SK-N-MC (cell line): ENCODE measurements around the gene PYY.
"Not testable (repeated sequence)": the region's sequence is repeated elsewhere in the genome, so short reads cannot be mapped to it uniquely, and the experiment has no call there.

Experiments used
- DNase-seq: peaks from one replicate; pipeline ENCODE4 v3.0.0-alpha.2; 2011; ENCODE audit warnings: low read depth, low spot score
- H3K27ac ChIP-seq: fragments of 200-600 bp; sonication (generic); 2 replicates; pipeline ENCODE4 v1.5.1; 2016; ENCODE audit warnings: mixed run types
- H3K36me3 ChIP-seq: fragments of 200-600 bp; sonication (generic); 2 replicates; pipeline ENCODE4 v1.6.1; 2017; ENCODE audit warnings: antibody characterized with exemption, low read length, mixed read lengths; ENCODE audit not compliant: insufficient read depth
- H3K4me3 ChIP-seq: fragments of 200-600 bp; sonication (generic); 2 replicates; pipeline ENCODE4 v1.5.1; 2016
- H3K9ac ChIP-seq: fragments of 200-600 bp; sonication (generic); 2 replicates; pipeline ENCODE4 v1.8.0; 2017; ENCODE audit warnings: mixed run types, mixed read lengths; ENCODE audit not compliant: insufficient read length
- H3K9me3 ChIP-seq: fragments of 200-600 bp; sonication (generic); 2 replicates; pipeline ENCODE4 v1.6.1; 2017; ENCODE audit warnings: low read depth, mild to moderate bottlenecking, antibody characterized with exemption, low read length, moderate library complexity, mixed read lengths
- EZH2 ChIP-seq: fragments of 200-600 bp; sonication (generic); IDR thresholded peaks from one replicate; pipeline ENCODE4 v1.6.1; 2017; ENCODE audit warnings: antibody characterized with exemption
- FOXP2 ChIP-seq: optimal IDR thresholded peaks from 2 replicates; pipeline ENCODE3; 2011; ENCODE audit warnings: mild to moderate bottlenecking, moderate library complexity; ENCODE audit not compliant: insufficient read depth; ENCODE audit errors: extremely low read length, control extremely low read depth
- POLR2AphosphoS5 ChIP-seq: IDR thresholded peaks from 2 replicates; pipeline ENCODE4 v1.6.1; 2012; ENCODE audit warnings: mild to moderate bottlenecking, low read depth, low read length, borderline replicate concordance

PYY gene

GRCh38 chr17:43938838-43939182, 14.9 kb downstream of the PYY start:
- no peak overlapping the region for H3K4me3 ChIP-seq
- H3K27ac ChIP-seq: no peak overlapping the region
- no peak overlapping the region for H3K9ac ChIP-seq
- TF ChIP-seq EZH2 (no peak), POLR2AphosphoS5 (no peak), FOXP2 (no peak)
- no peaks in the 10 kb centered on the region for H3K36me3 ChIP-seq
- no peak for DNase-seq
- no peaks in the 10 kb centered on the region for H3K9me3 ChIP-seq

DNA sequence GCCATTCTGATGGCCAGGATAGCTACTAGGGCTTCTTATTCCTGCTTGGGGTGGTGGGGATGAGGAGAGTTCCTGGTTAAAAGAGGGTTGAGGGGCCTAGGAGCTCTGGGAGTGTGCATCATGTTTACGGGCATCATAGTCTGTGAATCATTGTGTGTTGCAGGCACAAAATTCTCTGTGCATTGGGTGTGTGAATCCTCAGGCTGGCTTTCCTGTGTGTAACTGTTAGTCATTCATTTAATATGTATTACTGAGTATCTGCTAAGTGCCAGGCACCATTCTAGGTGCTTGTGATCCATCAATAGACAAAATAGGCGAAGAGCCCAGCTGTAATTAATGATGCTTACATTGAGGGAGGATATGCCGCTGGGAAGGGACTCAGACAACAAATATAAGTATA, 17.3 kb downstream of the PYY start:
- TF ChIP-seq POLR2AphosphoS5 (no peak), FOXP2 (no peak)
- Histone ChIP-seq H3K27ac (no peak overlapping the region), H3K36me3 (no peaks in the 10 kb centered on the region), H3K4me3 (no peak overlapping the region), H3K9me3 (no peaks in the 10 kb centered on the region), H3K9ac (no peak overlapping the region)
- no peak for DNase-seq

- no peaks in the 10 kb centered on the region for H3K9me3 ChIP-seq
- H3K27ac ChIP-seq: no peak overlapping the region
- H3K4me3 ChIP-seq: no peak overlapping the region
- TF ChIP-seq POLR2AphosphoS5 (no peak), FOXP2 (no peak), EZH2 (no peak)
- DNase-seq: no peak
- H3K36me3 ChIP-seq: no peaks in the 10 kb centered on the region
- no peak overlapping the region for H3K9ac ChIP-seq
Observed at GRCh38 chr17:43935926-43936261, 17.8 kb downstream of the PYY start.

- TF ChIP-seq EZH2 (no peak), POLR2AphosphoS5 (no peak), FOXP2 (no peak)
- Histone ChIP-seq H3K27ac (no peak overlapping the region), H3K36me3 (no peaks in the 10 kb centered on the region), H3K4me3 (no peak overlapping the region), H3K9me3 (no peaks in the 10 kb centered on the region), H3K9ac (no peak overlapping the region)
- DNase-seq: no peak
Observed at GRCh38 chr17:43935204-43935925, 18.4 kb downstream of the PYY start.

DNA sequence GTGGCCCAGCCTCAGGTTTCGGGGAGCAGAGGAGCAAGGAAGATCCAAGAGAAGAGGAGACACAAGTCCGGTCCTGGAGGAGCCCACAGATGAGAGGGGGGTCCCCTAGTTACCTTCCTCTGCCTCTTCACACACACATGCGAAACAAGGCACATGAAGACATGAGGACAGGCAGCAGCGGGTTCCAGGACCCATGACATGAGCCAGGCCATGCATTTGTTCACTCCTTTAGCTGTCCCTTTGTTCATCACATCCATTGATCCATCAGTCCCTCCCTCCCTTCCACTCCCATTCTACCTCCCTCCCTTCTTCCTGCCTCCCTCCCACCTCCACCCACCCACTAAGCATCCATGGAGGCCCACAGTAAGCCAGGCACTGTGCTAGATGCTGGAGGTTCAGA, 20.8 kb downstream of the PYY start:
- Histone ChIP-seq H3K4me3 (no peak overlapping the region), H3K9me3 (no peaks in the 10 kb centered on the region), H3K36me3 (no peaks in the 10 kb centered on the region), H3K27ac (no peak overlapping the region), H3K9ac (no peak overlapping the region)
- DNase-seq: no peak
- no peak for TF ChIP-seq POLR2AphosphoS5
- no peak for TF ChIP-seq FOXP2
- no peak for TF ChIP-seq EZH2

GRCh38 chr17:43932357-43932756, 21.4 kb downstream of the PYY start:
- H3K36me3 ChIP-seq: no peaks in the 10 kb centered on the region
- no peak overlapping the region for H3K27ac ChIP-seq
- H3K9ac ChIP-seq: no peak overlapping the region
- no peak overlapping the region for H3K4me3 ChIP-seq
- H3K9me3 ChIP-seq: no peaks in the 10 kb centered on the region
- TF ChIP-seq EZH2: no peak
- TF ChIP-seq FOXP2: no peak
- TF ChIP-seq POLR2AphosphoS5: no peak
- DNase-seq: no peak

DNA sequence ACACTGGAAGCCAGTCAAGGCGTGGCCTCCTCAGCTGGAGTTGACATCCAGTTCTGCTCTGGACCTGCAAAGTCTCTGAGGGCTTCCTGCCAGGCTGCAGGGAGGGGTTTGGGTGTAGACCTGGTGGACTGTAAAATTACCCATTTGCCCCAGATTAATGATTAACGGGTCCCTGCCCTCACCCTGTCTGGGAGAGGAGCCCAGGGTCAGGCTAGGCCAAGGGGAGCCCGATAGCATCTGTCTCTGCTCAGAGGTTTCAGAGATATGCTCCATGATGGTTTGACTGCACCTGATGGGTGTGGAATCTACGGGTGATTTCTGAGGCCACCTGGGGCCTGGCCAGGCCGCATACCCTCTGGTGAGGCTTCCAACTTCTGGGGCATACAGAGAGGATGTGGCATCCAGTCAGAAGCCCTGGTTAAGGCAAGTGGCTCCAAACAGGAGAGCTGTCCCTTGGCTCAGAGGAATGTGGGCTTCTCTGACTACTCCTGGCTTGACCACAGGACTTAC, 22.6 kb downstream of the PYY start:
- DNase-seq: no peak
- H3K9me3 ChIP-seq: no peaks in the 10 kb centered on the region
- TF ChIP-seq FOXP2: no peak
- H3K27ac ChIP-seq: no peak overlapping the region
- H3K36me3 ChIP-seq: no peaks in the 10 kb centered on the region
- H3K4me3 ChIP-seq: no peak overlapping the region
- H3K9ac ChIP-seq: no peak overlapping the region

DNA sequence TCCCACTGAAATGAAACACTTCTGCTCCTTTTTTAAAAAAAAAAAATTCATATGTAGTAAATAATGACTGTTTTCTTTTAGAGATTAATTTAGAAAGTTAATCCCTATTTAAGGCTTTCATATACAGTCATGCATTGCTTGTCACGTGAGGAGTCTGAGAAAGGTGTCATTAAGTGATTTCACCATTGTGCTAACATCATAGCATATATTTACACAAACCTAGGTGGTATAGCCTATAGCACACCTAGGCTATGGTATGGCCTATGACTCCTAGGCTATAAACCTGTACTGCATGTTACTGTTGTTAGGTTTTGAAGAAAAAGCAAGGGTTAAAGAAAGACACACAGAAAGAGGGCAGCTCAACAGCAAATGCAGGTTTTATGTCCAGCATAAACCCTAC, 25.1 kb downstream of the PYY start:
- Histone ChIP-seq H3K9ac (no peak overlapping the region), H3K36me3 (no peaks in the 10 kb centered on the region), H3K9me3 (no peaks in the 10 kb centered on the region), H3K4me3 (no peak overlapping the region), H3K27ac (no peak overlapping the region)
- TF ChIP-seq FOXP2 (no peak), POLR2AphosphoS5 (no peak), EZH2 (no peak)
- no peak for DNase-seq

- H3K4me3 ChIP-seq, H3K9ac ChIP-seq, H3K36me3 ChIP-seq, H3K9me3 ChIP-seq, H3K27ac ChIP-seq, DNase-seq: not testable (repeated sequence)
Observed at GRCh38 chr17:43927929-43928328, 25.8 kb downstream of the PYY start.
